GM21515 (cell line): ENCODE data around the gene LSG1.
"Not testable (repeated sequence)": the region's sequence is repeated elsewhere in the genome, so short reads cannot be mapped to it uniquely, and the experiment has no call there.

Experiments used
- ATAC-seq: cut with Tn5 transposase; IDR thresholded peaks from one replicate; pipeline ENCODE4 v1.9.1; 2021; ENCODE audit not compliant: unreplicated experiment

The LSG1 gene

GRCh38 chr3:194619741-194620140, 52.2 kb downstream of the LSG1 start:
- ATAC-seq, result no peak

- no peak for ATAC-seq
These were observed 53.0 kb downstream of the LSG1 start for GRCh38 chr3:194618858-194619608.

GRCh38 chr3:194617827-194618226, 54.2 kb downstream of the LSG1 start:
- no peak for ATAC-seq

- ATAC-seq, result no peak
These were observed 54.8 kb downstream of the LSG1 start for GRCh38 chr3:194617143-194617671.

GRCh38 chr3:194615226-194615625, 56.8 kb downstream of the LSG1 start:
- no peak for ATAC-seq

- no peak for ATAC-seq
These were observed 59.8 kb downstream of the LSG1 start for GRCh38 chr3:194612221-194612620.

- ATAC-seq, result no peak
These were observed 61.3 kb downstream of the LSG1 start for GRCh38 chr3:194610689-194611088.

GRCh38 chr3:194609601-194610000, 62.4 kb downstream of the LSG1 start:
- no peak for ATAC-seq

GRCh38 chr3:194608981-194609380, 63.0 kb downstream of the LSG1 start:
- ATAC-seq, result no peak

- ATAC-seq, result no peak
These were observed 64.2 kb downstream of the LSG1 start for GRCh38 chr3:194607592-194608389.

- ATAC-seq, result no peak
These were observed 65.0 kb downstream of the LSG1 start for GRCh38 chr3:194606941-194607340.

- ATAC-seq, result no peak
These were observed 65.8 kb downstream of the LSG1 start for GRCh38 chr3:194606163-194606562.

GRCh38 chr3:194605314-194605713, 66.7 kb downstream of the LSG1 start:
- ATAC-seq, result not testable (repeated sequence)

- ATAC-seq, result no peak
These were observed 67.2 kb downstream of the LSG1 start for GRCh38 chr3:194604837-194605236.

- no peak for ATAC-seq
These were observed 67.9 kb downstream of the LSG1 start for GRCh38 chr3:194604126-194604525.

GRCh38 chr3:194602669-194603171, 69.3 kb downstream of the LSG1 start:
- ATAC-seq, result no peak

- ATAC-seq, result no peak
These were observed 73.0 kb downstream of the LSG1 start for GRCh38 chr3:194598771-194599557.

GRCh38 chr3:194596906-194597305, 75.1 kb downstream of the LSG1 start:
- ATAC-seq, result no peak

- ATAC-seq, result no peak
These were observed 78.9 kb downstream of the LSG1 start for GRCh38 chr3:194592798-194593752.
